NCI-H526 treated with DMSO at 0.1 percent for 48 hours (cell line): ENCODE measurements around the gene KIF4B.

ENCODE experiments used
- DNase-seq: peaks from one replicate; lab custom pipeline; 2025; lab: John Stamatoyannopoulos, UW

Gene KIF4B

GRCh38 chr5:155053501-155053900 is 39.9 kb downstream of the KIF4B start:
- DNase-seq = no peak

- DNase-seq = no peak
Observed at GRCh38 chr5:155056644-155057269, 43.2 kb downstream of the KIF4B start.

DNA sequence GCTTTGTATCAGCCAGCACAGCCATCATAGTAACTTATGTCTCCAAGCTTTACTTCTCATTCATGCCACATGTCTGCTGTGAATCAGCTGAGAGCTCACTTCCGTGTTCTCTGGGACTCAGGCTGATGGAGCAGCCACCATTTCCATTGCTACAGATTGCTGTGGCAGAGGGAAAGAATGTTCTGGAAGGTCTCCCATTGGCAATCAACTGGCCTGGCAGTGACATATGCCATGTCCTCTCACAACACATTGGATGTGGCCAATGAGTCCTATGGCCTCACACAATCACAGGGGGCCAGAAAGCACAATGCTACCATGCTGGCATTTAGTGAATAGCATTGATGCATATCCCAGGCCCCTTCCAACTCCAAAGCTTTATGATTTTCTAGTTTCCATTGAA is 44.1 kb downstream of the KIF4B start:
- DNase-seq = no peak

DNA sequence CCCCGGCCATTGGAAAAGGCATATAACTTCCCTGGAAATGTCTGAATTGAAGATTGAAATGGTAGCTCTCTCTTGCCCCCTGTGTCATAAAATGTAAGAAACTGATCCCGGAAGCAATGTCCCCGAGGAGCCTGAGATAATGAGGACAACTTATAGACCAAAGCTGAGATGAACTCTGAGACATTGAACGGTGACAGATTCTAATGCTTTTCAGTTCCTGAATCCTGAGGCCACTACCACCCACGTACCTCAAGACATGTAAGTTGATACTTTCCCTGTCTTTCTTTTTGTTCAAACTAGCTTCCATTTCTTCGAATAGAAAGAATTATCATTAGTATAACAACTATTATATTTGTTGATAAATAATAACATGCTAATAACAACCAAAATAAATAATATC is 51.0 kb downstream of the KIF4B start:
- no peak for DNase-seq

- DNase-seq = no peak
Observed at GRCh38 chr5:155066886-155067595, 53.5 kb downstream of the KIF4B start.
